ENCODE data around the gene POMP.

The POMP gene

GRCh38 chr13:28658796-28659620 lies at the start of gene POMP:
POMP (plus strand) TSS chr13:28659130; CDS start chr13:28659185, 55 bp downstream.
- peak; percentile 79 for DNase-seq (ENCODE audit: insufficient read length, low spot score)
- FAIRE-seq = peak; percentile 86

GRCh38 chr13:28609381-28609780 lies 49.5 kb upstream of the POMP start:
- DNase-seq (ENCODE audit: insufficient read length, low spot score) (no peak), FAIRE-seq (no peak)

GRCh38 chr13:28609926-28610325 lies 49.0 kb upstream of the POMP start:
- FAIRE-seq (no peak), DNase-seq (ENCODE audit: insufficient read length, low spot score) (no peak)

- DNase-seq (ENCODE audit: insufficient read length, low spot score) (no peak), FAIRE-seq (no peak)
Measured at GRCh38 chr13:28610996-28611395, 47.9 kb upstream of the POMP start.

- DNase-seq (ENCODE audit: insufficient read length, low spot score) = no peak
- FAIRE-seq = no peak
Measured at GRCh38 chr13:28611654-28612131, 47.2 kb upstream of the POMP start.

GRCh38 chr13:28613562-28613961 lies 45.4 kb upstream of the POMP start:
- FAIRE-seq (no peak), DNase-seq (ENCODE audit: insufficient read length, low spot score) (no peak)

GRCh38 chr13:28615916-28616446 lies 42.9 kb upstream of the POMP start:
- DNase-seq (ENCODE audit: insufficient read length, low spot score) (no peak), FAIRE-seq (no peak)

- FAIRE-seq (no peak), DNase-seq (ENCODE audit: insufficient read length, low spot score) (no peak)
Measured at GRCh38 chr13:28618230-28618994, 40.5 kb upstream of the POMP start.

GRCh38 chr13:28620011-28620830 lies 38.7 kb upstream of the POMP start:
- no peak for DNase-seq (ENCODE audit: insufficient read length, low spot score)
- no peak for FAIRE-seq

- FAIRE-seq (no peak), DNase-seq (ENCODE audit: insufficient read length, low spot score) (no peak)
Measured at GRCh38 chr13:28621449-28621848, 37.5 kb upstream of the POMP start.

- no peak for FAIRE-seq
- DNase-seq (ENCODE audit: insufficient read length, low spot score) = no peak
Measured at GRCh38 chr13:28622286-28622685, 36.6 kb upstream of the POMP start.

GRCh38 chr13:28623782-28624706 lies 34.9 kb upstream of the POMP start:
- DNase-seq (ENCODE audit: insufficient read length, low spot score) (no peak), FAIRE-seq (no peak)

- FAIRE-seq (no peak), DNase-seq (ENCODE audit: insufficient read length, low spot score) (no peak)
Measured at GRCh38 chr13:28624707-28625432, 34.1 kb upstream of the POMP start.

GRCh38 chr13:28626266-28626665 lies 32.7 kb upstream of the POMP start:
- FAIRE-seq (no peak), DNase-seq (ENCODE audit: insufficient read length, low spot score) (no peak)

- no peak for FAIRE-seq
- no peak for DNase-seq (ENCODE audit: insufficient read length, low spot score)
Measured at GRCh38 chr13:28628241-28628640, 30.7 kb upstream of the POMP start.

GRCh38 chr13:28630869-28631268 lies 28.1 kb upstream of the POMP start:
- no peak for DNase-seq (ENCODE audit: insufficient read length, low spot score)
- FAIRE-seq = no peak

GRCh38 chr13:28631801-28632200 lies 27.1 kb upstream of the POMP start:
- no peak for DNase-seq (ENCODE audit: insufficient read length, low spot score)
- no peak for FAIRE-seq

- FAIRE-seq = no peak
- no peak for DNase-seq (ENCODE audit: insufficient read length, low spot score)
Measured at GRCh38 chr13:28636069-28636468, 22.9 kb upstream of the POMP start.

Measured in HTR-8/SVneo (cell line).